Endothelial cell of umbilical vein (primary cell): ENCODE data around the gene CCPG1. TPM values are rescaled to one million over a fixed set of nuclear protein-coding genes. Genes with fewer than 3 reads are reported as not detected.

Experiments used
- BruUV-seq: library from RNA; stranded (reverse); fragments of 400-500 nt; replicated peaks from 2 replicates; lab custom pipeline; 2021; lab: Mats Ljungman, UMichigan
- CTCF ChIA-PET: fragments of 300-600, 350-600 bp; sonication (Branson Sonifier 250); formaldehyde crosslinking; loops from one replicate; lab custom pipeline; 2021; ENCODE audit warnings: antibody characterized with exemption, inconsistent platforms; lab: Charles Lee
- POLR2A ChIA-PET: fragments of 300-600, 350-600 bp; sonication (Branson Sonifier 250); formaldehyde crosslinking; loops from one replicate; lab custom pipeline; 2021; ENCODE audit warnings: antibody characterized with exemption, inconsistent platforms; lab: Charles Lee
- DNase-seq: peaks from one replicate; pipeline ENCODE4 v3.0.0-alpha.2; 2011; ENCODE audit warnings: low read depth, low spot score
- FAIRE-seq: peaks from 2 replicates; lab custom pipeline; 2011; peaks lifted over from hg19 to GRCh38; lab: Jason Lieb, UNC
- H2AFZ ChIP-seq: 2 replicates; pipeline ENCODE4 v1.6.0; 2012; ENCODE audit warnings: low read depth, low read length, control low read depth, inconsistent platforms
- H3K27ac ChIP-seq: 2 replicates; pipeline ENCODE4 v1.5.1; 2011; ENCODE audit warnings: low read depth, mild to moderate bottlenecking, control low read depth, low read length, moderate library complexity; ENCODE audit not compliant: insufficient read depth
- H3K27me3 ChIP-seq, 2 experiments: 2 replicates each; pipeline versions ENCODE4 v1.6.0 to v1.6.1; 2011; ENCODE audit warnings: low read length in 2 of 2, mixed read lengths in 1 of 2; ENCODE audit not compliant: control insufficient read depth in 2 of 2, insufficient read depth in 2 of 2
- H3K36me3 ChIP-seq, 2 experiments: 2 replicates in 1 of 2; 3 replicates in 1 of 2; pipeline ENCODE4 v1.5.1; 2011; ENCODE audit warnings: low read length in 2 of 2, mild to moderate bottlenecking in 1 of 2, moderate library complexity in 1 of 2; ENCODE audit not compliant: control insufficient read depth in 2 of 2, insufficient read depth in 2 of 2; ENCODE audit errors: extremely low read depth in 1 of 2
- H3K4me1 ChIP-seq: 3 replicates; pipeline ENCODE4 v1.5.1; 2011; ENCODE audit warnings: mild to moderate bottlenecking, low read length; ENCODE audit not compliant: control insufficient read depth, insufficient read depth; ENCODE audit errors: extremely low read depth
- H3K4me2 ChIP-seq: 2 replicates; pipeline ENCODE4 v1.6.1; 2011; ENCODE audit warnings: low read length, control low read depth, mixed read lengths; ENCODE audit not compliant: insufficient read depth
- H3K4me3 ChIP-seq, 3 experiments: fragments of 200-600 bp in 1 of 3; sonication (generic), shearing (Covaris generic) in 1 of 3; replicated peaks in 1 of 3; 2 replicates each; pipeline ENCODE4 v1.5.1; 2011 to 2016; ENCODE audit warnings: control low read depth in 3 of 3, low read length in 3 of 3, mild to moderate bottlenecking in 2 of 3, inconsistent platforms in 1 of 3, low read depth in 1 of 3, moderate library complexity in 1 of 3; ENCODE audit not compliant: insufficient read depth in 1 of 3
- H3K79me2 ChIP-seq: 2 replicates; pipeline ENCODE4 v1.6.0; 2012; ENCODE audit warnings: low read length, inconsistent platforms; ENCODE audit not compliant: control insufficient read depth, insufficient read depth
- H3K9ac ChIP-seq: replicated peaks from 2 replicates; pipeline ENCODE3; 2011; ENCODE audit warnings: low read length, control low read depth; ENCODE audit not compliant: insufficient read depth; ENCODE audit errors: extremely low read depth
- H3K9me1 ChIP-seq: replicated peaks from 3 replicates; pipeline ENCODE4 v1.6.0; 2011; ENCODE audit warnings: mild to moderate bottlenecking, low read length; ENCODE audit not compliant: control insufficient read depth, insufficient read depth; ENCODE audit errors: extremely low read depth
- H3K9me3 ChIP-seq: replicated peaks from 2 replicates; pipeline ENCODE4 v1.5.1; 2012; ENCODE audit warnings: low read length, inconsistent platforms; ENCODE audit not compliant: control insufficient read depth, insufficient read depth
- H4K20me1 ChIP-seq: replicated peaks from 2 replicates; pipeline ENCODE3; 2011; ENCODE audit warnings: mild to moderate bottlenecking, low read length; ENCODE audit not compliant: control insufficient read depth, insufficient read depth; ENCODE audit errors: extremely low read depth
- FOS ChIP-seq: IDR thresholded peaks from 2 replicates; pipeline ENCODE4 v1.6.1; 2011; ENCODE audit warnings: mild to moderate bottlenecking, low read length, moderate library complexity, borderline replicate concordance; ENCODE audit not compliant: insufficient read depth
- GATA2 ChIP-seq: IDR thresholded peaks from 2 replicates; pipeline ENCODE4 v1.7.0; 2011; ENCODE audit warnings: low read depth, mild to moderate bottlenecking, moderate library complexity, mixed read lengths, low read length; ENCODE audit not compliant: insufficient read length, insufficient read depth
- JUN ChIP-seq: IDR thresholded peaks from 2 replicates; pipeline ENCODE4 v1.6.1; 2011; ENCODE audit warnings: borderline replicate concordance, low read depth; ENCODE audit not compliant: insufficient read length, insufficient read depth
- POLR2A ChIP-seq: IDR thresholded peaks from 2 replicates; pipeline ENCODE4 v1.6.1; 2012; ENCODE audit warnings: low read depth, mild to moderate bottlenecking, control low read depth, low read length
- POLR2AphosphoS5 ChIP-seq: IDR thresholded peaks from 2 replicates; pipeline ENCODE4 v1.6.1; 2012; ENCODE audit warnings: low read depth, mild to moderate bottlenecking, control low read depth, low read length, moderate library complexity; ENCODE audit not compliant: insufficient read depth
- dilution Hi-C: fragments of 300-500 bp; cut with MboI; formaldehyde crosslinking; loops from one replicate; pipeline ENCODE4 v1.15.0; 2019; ENCODE audit warnings: low sequenced_read_pairs; ENCODE audit not compliant: extremely low pct_ligation_motif_present
- intact Hi-C: fragments of 100-400 bp; cut with micrococcal nuclease; formaldehyde crosslinking; loops from one replicate; pipeline ENCODE4 v1.10.0; 2022
- polyA plus RNA-seq, 4 experiments: library from polyadenylated mRNA; depleted of rRNA in 3 of 4; stranded (reverse) in 3 of 4; unstranded in 1 of 4; fragments of >200 nt; gene quantifications; 2 replicates each; pipeline versions ENCODE4 v1.2.1 to v1.2.3, GENCODE V29; 2011 to 2012; ENCODE audit warnings: missing spikeins in 1 of 4
- total RNA-seq: library from RNA; stranded (reverse); gene quantifications from 2 replicates; pipeline ENCODE4 v1.2.3, GENCODE V29; 2021
- TF ChIP-seq, protein P1 (sequence below): IDR thresholded peaks from 2 replicates; pipeline ENCODE4 v1.6.1; 2011; ENCODE audit not compliant: insufficient read depth, insufficient read length

Gene CCPG1
- total and polyA plus RNA-seq, 2 donors (not counting 3 experiments of a cell fraction or from before 2014, with no cell fraction given), result 19.1 to 58.5 TPM

DNA sequence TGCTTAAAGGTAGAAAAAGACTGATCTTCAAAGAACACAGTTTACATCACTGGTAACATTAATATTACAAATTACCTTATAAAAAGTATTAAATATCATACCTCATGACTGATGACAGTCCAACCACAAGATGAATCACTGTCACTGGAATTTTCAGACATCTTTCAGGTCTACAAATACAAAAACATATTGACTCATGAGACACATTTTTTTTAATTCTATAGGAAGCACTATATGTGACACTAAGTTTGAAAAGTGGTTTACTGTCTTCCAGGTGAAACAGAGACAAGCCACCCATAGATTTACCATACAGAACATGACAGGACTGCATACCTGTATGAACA, 18.9 kb downstream of the CCPG1 start:
- Histone ChIP-seq H3K4me2 (no peak overlapping the region), H3K36me3 (peaks cover 2 to 3% of the 10 kb centered on the region in 2 experiments), H3K27ac (no peak overlapping the region), H3K9ac (no peak overlapping the region), H4K20me1 (no peaks in the 10 kb centered on the region), H3K9me3 (no peaks in the 10 kb centered on the region), H3K27me3 (no peaks in the 10 kb centered on the region), H2AFZ (no peak overlapping the region), H3K9me1 (no peaks in the 10 kb centered on the region), H3K4me3 (no peak overlapping the region), H3K4me1 (no peaks in the 10 kb centered on the region), H3K79me2 (no peaks in the 10 kb centered on the region)
- dilution Hi-C loops (no loop called here), intact Hi-C loops (no loop called here)
- TF ChIP-seq POLR2AphosphoS5 (no peak), GATA2 (no peak), FOS (peak; percentile 33)
- POLR2A ChIA-PET, result no interaction called here
- no TSS peak for BruUV-seq
- DNase-seq (no peak), FAIRE-seq (no peak)
- CTCF ChIA-PET, result interaction anchor here (2.6 kb wide), 1 partner anchor 50 kb away, joined by 8 read pairs; no protein-coding TSS in a partner anchor

DNA sequence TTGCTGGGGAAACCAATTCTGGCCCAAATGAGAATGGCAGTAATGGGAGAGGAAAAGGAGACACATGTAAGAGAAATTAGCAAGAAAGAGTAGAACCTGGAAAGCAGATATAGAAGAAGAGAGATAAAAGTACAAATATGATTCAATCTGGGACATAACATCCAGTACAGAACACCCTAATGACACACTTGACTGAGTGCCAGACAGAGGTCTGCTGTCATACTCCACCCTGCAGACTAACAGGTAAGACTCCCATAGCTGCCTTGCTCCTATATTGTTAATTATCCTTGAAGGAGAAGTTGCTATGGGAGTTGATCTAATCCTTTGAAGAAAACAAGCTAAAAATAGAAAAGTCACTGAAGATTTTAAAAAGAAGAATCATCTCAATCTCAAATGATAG, 21.1 kb downstream of the CCPG1 start:
- dilution Hi-C loops, result no loop called here
- FAIRE-seq, result no peak
- no TSS peak for BruUV-seq

More for the DNA sequence above, 21.1 kb downstream of the CCPG1 start:
- Histone ChIP-seq H3K4me3 (no peak overlapping the region), H3K4me1 (no peaks in the 10 kb centered on the region), H3K36me3 (peaks cover 2 to 5% of the 10 kb centered on the region in 2 experiments), H3K4me2 (no peak overlapping the region), H4K20me1 (no peaks in the 10 kb centered on the region), H3K9me1 (no peaks in the 10 kb centered on the region), H3K27ac (no peak overlapping the region), H3K9ac (no peak overlapping the region), H3K9me3 (no peaks in the 10 kb centered on the region), H2AFZ (no peak overlapping the region), H3K27me3 (no peaks in the 10 kb centered on the region), H3K79me2 (no peaks in the 10 kb centered on the region)
- ChIA-PET POLR2A (no interaction called here), CTCF (no interaction called here)
- DNase-seq, result no peak
- intact Hi-C loops, result no loop called here
- TF ChIP-seq, protein P1, sequence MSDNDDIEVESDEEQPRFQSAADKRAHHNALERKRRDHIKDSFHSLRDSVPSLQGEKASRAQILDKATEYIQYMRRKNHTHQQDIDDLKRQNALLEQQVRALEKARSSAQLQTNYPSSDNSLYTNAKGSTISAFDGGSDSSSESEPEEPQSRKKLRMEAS, result no peak
- no peak for TF ChIP-seq JUN
- no peak for TF ChIP-seq POLR2A
